ENCODE measurements around the gene ZNF775. TPM values are rescaled to one million over a fixed set of nuclear protein-coding genes. Genes with fewer than 3 reads are reported as not detected.

Gene ZNF775
- polyA plus RNA-seq, 10 donors = 3.8 to 7.4 (median 5.3) TPM

GRCh38 chr7:150344299-150344698, 34.8 kb upstream of the ZNF775 start:
- DNase-seq = no peak

GRCh38 chr7:150345012-150345411, 34.1 kb upstream of the ZNF775 start:
- no peak for DNase-seq

DNA sequence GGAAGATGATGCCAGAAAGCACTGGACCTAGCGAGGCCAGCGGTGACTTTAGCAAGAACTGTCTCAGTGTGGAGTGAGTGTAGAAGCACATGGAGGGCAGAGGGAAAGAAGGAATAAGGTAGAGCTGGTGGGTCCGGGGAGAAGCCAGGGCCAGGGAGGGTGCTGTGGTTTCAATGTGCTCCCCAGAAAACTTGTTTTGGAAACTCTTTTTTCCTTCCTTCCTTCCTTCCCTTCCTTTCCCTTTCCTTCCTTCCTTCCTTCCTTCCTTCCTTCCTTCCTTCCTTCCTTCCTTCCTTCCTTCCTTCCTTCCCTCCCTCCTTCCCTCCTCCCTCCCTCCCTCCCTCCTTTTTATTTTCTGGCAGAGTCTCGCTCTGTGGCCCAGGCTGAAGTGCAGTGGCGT, 32.2 kb upstream of the ZNF775 start:
- DNase-seq = no peak

DNA sequence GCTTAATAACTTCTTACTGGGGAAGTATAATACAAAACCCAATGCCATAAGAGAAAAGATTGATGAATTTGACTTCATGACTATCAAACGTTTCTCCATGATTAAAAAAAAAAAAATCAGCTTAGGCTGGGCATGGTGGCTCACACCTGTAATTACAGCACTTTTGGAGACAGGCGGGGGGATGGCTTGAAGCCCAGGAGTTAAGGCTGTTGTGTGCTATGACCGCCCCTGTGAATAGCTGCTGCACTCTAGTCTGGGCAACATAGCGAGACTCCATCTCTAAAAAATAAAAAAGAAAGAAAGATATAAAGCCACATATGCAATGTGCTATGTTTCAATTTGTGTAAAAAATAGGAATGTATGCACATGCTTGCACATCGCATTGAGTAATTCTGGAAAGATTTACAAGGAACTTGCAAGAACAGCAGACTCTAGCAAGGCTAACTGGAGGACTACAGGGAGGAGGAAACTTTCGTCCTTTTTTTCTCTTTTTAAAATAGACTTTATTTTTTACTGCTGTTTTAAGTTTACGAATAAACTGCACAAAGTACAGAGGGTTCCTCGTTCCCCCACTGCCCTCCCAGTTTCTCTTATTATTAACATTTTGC, 27.4 kb upstream of the ZNF775 start:
- DNase-seq = no peak

- DNase-seq = no peak
Measured at GRCh38 chr7:150355666-150356059, 23.5 kb upstream of the ZNF775 start.

DNA sequence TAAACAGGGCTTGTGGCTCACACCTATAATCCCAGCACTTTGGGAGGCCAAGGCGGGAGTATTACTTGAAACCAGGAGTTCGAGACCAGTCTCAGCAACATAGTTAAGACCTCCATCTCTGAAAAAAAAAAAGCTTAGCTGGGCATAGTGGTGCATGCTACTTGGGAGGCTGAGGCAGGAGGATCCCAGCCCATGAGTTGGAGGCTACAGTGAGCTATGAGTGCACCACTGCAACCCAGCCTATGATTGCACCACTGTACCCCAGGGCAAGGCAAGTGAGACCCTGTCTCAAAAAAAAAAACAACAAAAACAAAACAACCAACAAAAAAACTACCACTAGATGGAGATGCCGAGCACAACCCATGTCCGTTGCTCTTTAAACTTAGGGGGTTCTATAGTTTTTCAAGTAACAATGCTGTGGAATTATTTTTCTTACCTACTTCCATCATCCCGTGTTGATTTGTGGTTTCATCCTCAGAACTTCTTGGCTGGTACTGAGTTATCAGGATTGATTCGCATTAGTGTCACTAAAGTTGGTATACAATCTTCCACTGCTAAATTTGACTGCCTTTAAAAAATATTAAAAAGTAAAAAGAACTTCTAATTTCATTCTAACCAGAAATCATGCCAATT, 22.7 kb upstream of the ZNF775 start:
- peak in 1 of 3 donors; percentile 61 for DNase-seq

DNA sequence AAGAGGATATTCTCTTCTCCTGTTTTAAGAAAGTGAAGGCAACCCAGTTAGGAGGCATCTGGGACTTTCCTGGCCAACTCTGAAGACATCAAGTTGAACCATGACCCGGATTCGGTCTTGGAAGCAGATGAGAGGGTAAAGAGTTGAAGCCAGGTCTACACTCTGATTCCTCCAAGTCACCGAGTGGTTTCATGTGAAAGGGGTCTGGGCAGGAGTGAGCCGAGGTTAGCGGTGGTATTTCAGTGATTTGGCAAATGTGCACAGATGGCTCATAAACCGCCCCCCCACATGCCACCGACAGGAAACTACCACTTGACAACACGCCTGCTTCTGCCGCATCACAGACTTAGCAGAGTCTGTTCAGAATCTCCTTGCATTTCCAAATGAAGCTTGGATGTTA, 21.9 kb upstream of the ZNF775 start:
- no peak for DNase-seq

- no peak for DNase-seq
Measured at GRCh38 chr7:150357771-150358427, 21.2 kb upstream of the ZNF775 start.

DNA sequence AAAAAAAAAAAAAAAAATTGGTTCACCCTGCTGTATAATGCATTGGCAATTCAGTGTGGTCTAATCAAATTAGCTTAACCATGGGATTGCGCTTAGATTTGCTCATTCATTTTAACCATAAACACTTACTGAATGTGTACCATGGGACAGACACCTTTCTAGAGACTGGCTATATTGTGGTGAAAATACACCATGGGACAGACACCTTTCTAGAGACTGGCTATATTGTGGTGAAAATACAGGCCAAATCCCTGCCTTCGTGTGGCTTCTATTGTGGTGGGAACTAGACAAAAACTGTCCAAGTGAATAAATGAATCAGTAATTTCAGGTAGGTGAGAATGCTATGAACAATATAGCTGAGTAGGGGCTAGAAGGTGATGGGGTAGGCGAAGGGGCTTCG, 20.7 kb upstream of the ZNF775 start:
- no peak for DNase-seq

GRCh38 chr7:150358988-150359621, 20.0 kb upstream of the ZNF775 start:
- DNase-seq = no peak

DNA sequence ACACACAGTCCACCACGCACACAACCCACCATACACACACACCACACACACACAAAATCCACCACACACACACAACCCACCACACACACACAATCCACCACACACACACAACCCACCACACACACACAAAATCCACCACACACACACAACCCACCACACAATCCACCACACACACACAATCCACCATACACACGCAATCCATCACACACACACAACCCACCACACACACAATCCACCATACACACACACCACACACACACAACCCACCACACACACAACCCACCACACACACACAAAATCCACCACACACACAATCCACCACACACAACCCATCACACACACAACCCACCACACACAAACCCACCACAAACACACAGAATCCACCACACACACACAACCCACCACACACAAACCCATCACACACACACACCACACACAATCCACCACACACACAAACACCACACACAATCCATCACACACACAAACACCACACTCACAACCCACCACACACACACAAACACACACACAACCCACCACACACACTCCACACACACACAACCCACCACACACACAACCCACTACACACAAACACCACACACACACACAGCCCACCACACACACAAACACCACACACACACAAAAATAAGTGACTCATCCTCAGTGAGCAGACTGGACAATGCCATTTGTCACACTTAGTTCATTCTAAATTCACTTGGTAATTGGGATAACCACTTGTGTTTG, 19.3 kb upstream of the ZNF775 start:
- no peak for DNase-seq

DNA sequence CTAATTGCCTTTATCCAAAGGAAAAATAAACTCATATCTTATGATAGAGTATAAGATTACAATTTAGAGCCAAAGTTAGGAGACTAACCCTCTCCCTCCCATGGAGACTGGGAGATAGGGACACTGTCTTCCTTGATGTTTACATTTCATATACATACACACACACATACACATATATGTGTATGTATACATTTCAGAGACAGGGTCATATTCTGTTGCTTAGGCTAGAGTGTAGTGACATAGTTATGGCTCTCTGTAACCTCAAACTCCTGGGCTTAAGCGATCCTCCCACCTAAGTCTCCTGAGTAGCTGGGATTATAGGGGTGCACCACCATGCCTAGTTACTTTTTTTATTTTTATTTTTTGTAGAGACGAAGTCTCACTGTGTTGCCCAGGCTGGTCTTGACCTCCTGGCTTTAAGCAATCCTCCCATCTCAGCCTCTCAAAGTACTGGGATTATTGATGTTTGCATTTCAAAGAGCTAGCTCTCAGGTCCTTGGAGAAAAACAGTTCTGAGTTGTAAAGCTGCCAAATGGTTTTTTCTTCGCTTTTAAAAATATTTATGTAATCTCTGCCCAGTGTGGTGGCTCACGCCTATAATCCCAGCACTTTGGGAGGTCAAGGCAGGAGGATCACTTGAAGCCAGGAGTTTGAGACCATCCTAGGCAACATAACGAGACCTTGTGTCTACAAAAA, 18.6 kb upstream of the ZNF775 start:
- no peak for DNase-seq

DNA sequence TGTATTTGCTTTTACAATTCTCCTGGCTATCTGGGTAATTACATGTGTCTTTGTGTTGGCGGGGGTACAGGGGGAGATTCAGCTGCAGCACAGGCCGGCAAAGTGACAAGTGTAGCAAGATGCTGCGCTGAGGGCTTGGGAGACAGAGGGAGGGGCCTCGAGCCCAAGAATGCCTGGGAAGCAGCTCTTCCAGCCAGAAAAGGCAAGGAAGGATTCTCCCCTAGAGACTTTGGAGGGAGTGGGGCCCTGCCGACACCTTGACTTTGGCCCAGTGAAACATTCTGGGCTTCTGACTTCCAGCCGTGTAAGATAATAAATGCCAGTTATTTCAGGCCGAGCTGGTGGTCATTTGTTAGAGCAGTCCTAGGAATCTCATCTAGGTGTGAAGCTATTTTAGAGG, 17.7 kb upstream of the ZNF775 start:
- no peak for DNase-seq

DNA sequence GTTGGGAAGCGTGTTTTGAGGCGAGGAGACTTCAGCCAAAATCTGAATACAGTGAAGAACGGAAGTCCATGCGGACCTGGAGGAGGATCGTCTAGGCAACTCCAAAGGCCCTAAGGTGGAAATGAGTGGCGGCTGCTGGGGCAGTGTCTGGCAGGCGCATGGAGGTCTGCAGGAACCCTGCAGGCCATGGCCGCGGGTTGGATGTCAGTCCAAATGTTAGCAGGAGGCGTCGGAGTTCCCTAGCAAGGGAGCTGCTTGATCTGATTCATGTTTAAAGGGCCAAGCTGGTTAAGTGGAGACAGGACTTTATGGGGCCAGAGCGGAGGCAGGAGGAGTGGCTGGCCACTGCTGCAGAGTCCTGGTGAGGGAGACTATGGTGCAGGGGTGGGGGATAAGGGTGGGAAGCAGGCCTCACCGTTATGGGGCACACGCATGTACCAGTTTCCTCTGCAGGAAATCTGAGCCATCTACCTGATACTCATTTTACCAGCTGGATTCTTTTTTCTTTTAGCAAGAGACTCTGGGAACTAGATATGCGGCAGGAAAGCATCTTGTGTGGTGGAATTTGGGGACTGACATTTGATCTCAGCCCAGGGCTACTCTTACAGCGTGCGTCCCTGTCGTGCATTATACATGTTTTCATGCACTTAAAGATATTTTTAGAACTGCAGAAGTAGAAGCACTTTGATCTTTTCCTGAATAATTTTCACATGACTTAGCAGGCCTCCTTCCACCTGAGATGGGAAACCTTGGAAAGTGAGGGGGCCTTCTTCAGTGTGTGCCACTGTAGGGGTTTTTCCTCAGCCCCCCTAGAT, 17.1 kb upstream of the ZNF775 start:
- no peak for DNase-seq

GRCh38 chr7:150363370-150363769, 15.8 kb upstream of the ZNF775 start:
- DNase-seq = no peak

GRCh38 chr7:150363872-150364271, 15.3 kb upstream of the ZNF775 start:
- no peak for DNase-seq

DNA sequence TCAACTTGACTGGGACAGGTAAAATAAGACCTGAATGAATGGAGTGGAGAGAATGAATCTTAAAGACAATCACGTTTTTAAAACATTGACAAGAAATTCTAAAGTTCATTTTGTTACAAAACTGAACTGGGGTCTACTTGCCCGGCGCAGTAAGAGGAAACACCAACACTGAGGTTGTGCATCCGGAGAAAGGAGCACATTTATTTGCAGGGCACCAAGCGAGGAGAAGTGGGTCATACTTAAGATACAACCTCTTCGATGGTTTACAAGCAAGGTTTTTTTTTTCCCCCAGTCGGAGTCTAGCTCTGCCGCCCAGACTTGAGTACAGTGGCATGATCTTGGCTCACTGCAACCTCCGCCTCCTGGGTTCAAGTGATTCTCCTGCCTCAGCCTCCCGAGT, 13.9 kb upstream of the ZNF775 start:
- no peak for DNase-seq

DNA sequence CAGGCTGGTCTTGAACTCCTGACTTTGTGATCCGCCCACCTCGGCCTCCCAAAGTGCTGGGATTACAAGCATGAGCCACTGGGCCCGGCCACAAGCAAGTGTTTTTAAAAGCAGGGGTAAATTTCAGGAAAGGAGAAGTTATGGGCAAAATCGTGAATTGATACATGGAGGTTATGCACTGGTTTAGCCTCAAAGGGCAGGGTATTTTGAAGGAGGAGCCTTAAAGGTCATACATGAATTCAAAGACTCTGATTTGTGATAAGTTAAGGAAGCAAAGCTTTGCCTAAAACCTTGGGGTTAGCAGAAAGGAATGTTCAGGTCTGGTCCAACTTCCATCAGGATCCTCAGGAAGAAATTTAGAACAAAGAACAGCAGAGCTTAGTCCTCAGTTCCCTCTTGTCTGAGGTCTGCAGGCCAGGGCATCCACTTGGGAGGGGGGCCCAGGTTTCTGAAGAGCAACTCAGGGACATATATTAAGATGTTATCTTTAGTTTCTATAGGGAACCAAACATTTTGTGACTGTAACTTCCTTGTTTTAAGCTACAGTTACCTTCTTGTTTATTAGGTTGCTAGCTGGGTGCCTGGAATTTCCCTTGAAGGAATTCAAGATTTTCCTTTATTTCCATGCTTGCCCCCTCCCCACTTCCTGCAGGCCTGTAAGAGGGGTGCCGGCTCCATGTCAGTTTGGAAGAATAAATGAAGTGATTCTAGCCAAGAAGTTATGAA, 13.3 kb upstream of the ZNF775 start:
- no peak for DNase-seq

DNA sequence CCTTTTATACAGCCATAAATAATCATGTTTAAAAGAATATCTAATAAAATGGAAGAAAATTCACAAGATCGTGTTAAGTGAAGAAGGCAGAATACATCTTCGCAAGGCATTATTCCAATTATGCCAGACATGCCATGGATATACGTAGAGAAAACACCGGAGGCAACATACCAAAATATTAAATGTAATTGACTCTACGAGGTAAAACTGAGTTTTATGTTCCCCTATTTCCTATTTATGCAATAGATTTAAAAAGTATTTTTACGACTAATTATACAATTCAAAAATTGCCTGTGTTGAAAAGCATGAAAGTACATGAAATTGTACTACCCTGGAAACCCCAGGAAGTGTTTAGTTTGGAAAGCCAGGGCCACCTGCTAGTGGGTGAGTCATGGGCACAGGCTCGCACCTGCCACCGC, 11.4 kb upstream of the ZNF775 start:
- DNase-seq = no peak
